HG03565 (cell line): ENCODE results near the gene PPP6R3.

Experiments
- ATAC-seq: cut with Tn5 transposase; IDR thresholded peaks from one replicate; pipeline ENCODE4 v1.9.1; 2021; ENCODE audit warnings: mild to moderate bottlenecking, moderate library complexity; ENCODE audit not compliant: unreplicated experiment

The PPP6R3 gene

GRCh38 chr11:68663482-68664010 is 203.0 kb downstream of the PPP6R3 start:
- no peak for ATAC-seq

- no peak for ATAC-seq
Observed at GRCh38 chr11:68664141-68664540, 203.6 kb downstream of the PPP6R3 start.

GRCh38 chr11:68664906-68665305 is 204.4 kb downstream of the PPP6R3 start:
- ATAC-seq, result no peak
